Stimulated activated CD4-positive, alpha-beta T cell treated with anti-CD3 and anti-CD28 coated beads, TNF-alpha, amount 100 ng/mL, for 24 hours (primary cell): Measurements from ENCODE around the gene SOX5.
"Not testable (repeated sequence)": the region's sequence is repeated elsewhere in the genome, so short reads cannot be mapped to it uniquely, and the experiment has no call there.

Experiments used
- DNase-seq, 3 experiments: peaks; one replicate each; pipeline ENCODE4 v3.0.0-alpha.2; 2020; ENCODE audit warnings: low read depth in 3 of 3

Gene SOX5

DNA sequence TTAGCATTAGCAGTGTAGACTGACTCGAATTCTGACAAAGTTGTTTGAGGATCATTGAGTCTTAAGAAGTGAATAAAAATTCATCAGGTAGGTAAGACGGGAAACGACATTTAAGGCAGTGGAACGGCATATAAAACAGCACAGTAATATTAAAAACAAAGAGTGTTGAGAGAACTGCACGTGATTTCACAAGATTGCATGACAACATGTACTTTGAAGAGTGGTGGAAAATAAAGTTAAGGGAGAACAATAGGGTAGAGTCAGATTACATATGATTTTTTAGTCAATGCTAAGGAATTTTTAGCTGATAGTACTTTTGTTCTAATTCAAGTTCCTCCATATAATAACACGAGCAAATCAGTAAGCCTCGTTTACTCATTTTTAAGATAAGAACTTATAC lies 115.4 kb downstream of the SOX5 start:
- no peak for DNase-seq

DNA sequence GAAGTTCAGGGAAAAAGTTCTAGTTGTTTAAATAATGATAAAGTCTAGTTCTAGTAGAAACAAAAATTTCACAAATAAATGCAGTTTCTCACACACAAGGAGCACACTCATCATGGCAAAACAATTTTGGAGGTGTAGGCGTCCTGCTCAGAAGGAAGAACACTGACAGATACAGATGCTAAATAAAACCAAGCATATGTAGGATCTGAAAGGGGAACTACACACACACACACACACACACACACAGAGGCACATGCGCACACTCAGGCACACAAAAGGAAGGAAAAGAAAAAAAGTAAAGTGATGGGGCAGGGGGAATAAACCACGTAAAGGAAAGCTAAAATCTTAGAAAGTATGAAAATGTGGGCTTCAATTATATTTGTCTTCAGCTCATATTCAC lies 117.7 kb downstream of the SOX5 start:
- no peak for DNase-seq

DNA sequence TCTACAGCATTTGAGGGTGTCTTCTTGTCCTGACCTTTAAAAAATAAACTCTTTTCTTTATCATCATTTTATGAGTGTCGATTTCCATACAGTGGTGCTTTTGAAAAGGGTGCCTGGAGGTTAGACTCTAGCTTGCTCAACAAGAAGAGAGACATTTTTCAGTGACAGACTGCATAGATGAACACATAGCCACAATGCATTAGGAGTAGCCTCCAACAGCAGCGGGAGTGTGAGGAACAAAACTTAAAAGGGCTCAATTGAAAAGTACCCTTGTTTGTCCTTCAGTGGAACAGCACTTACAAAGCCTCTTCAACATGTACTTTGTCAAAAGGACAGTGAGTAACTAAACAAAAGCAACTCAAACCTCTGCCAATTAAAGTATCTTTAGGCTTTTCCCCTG lies 119.3 kb downstream of the SOX5 start:
- no peak for DNase-seq

DNA sequence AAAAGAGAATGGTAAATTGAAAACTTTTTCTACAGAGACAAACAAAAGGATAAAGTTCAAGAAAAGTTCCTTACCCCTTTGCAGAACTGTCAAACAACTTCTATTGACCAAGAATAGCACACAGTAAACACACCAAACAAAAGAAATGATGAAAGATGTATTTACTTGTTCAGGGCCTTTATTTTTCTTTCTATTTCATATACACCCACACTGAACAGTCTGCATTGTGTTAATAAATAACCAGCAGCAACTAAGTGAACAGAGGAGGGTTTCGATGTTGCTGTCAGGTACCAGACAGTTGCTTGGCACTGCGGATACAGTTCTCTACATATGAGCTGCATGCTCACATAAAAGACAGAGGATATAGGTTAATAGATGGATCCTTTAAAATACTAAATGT lies 122.1 kb downstream of the SOX5 start:
- DNase-seq: no peak

DNA sequence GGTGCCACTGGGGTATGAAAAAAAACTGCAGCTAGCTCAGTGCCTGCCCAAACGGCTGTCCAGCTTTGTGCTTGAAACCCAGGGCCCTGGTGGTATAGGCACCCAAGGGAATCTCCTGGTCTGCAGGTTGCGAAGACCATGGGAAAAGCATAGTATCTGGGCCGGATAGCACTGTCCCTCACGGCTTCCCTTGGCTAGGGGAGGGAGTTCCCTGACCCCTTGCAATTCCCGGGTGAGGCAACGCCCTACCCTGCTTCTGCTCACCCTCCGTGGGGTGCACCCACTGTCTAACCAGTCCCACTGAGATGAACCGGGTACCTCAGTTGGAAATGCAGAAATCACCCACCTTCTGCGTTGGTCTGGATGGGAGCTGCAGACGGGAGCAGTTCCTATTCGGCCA lies 124.3 kb downstream of the SOX5 start:
- DNase-seq: not testable (repeated sequence)

DNA sequence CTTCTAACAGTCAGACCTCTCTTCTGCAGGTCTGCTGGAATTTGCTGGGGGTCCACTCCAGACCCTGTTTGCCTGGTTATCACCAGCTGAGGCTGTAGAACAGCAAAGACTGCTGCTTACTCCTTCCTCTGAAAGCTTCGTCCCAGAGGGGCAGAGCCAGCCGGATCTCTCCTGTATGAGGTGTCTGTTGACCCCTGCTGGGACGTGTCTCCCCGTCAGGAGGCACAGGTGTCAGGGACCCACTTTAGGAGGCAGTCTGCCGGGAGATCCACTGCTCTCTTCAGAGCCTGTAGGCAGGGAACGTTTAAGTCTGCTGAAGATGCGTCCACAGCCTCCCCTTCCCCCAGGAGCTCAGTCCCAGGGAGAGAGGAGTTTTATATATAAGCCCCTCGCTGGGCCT lies 125.1 kb downstream of the SOX5 start:
- no peak for DNase-seq

DNA sequence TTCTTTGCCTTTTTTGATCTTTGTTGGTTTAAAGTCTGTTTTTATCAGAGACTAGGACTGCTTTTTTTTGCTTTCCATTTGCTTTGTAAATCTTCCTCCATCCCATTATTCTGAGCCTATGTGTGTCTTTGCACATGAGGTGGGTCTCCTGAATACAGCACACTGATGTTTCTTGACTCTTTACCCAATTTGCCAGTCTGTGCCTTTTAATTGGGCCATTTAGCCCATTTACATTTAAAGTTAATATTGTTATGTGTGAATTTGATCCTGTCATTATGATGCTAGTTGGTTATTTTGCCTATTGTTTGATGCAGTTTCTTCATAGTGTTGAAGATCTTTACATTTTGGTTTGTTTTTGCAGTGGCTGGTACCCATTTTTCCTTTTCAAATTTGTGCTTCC lies 126.6 kb downstream of the SOX5 start:
- DNase-seq: not testable (repeated sequence)

DNA sequence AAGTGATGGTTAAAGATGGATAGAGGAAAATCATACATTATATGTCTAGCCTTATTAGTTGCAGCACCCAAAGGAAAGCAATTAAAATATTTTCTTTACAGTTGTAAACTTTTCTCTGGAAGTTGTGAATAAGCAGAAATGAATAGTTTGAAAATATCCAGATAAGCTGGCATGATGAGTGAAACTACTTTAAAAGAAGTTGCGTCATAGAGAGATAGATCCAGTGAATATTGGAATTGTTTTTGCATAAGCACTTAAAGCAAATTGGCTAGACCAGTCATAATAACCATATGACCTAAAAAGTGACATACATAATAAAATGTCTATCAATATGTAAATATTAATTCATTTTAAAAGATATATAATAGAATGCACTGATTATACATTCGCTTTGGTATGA lies 132.1 kb downstream of the SOX5 start:
- no peak for DNase-seq

DNA sequence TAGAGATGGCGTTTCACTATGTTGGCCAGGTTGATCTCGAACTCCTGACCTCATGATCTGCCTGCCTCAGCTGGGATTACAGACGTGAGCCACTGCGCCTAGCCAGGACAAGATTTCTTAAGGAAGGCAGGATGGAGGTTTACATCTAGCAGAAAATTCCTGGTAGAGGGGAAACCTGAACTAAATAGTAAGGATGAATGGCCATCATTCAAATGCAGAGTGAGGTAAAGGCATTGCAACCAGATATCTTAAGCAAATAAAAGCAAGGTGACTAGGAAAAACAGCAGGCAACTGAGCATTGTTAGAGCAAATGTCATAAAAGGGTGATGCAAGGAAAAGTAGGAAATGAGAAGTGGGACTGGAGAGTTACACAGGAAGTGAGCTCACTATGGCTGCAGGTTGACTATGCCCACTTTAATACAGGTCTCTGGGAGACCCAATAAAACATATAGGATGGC lies 133.0 kb downstream of the SOX5 start:
- DNase-seq: no peak

DNA sequence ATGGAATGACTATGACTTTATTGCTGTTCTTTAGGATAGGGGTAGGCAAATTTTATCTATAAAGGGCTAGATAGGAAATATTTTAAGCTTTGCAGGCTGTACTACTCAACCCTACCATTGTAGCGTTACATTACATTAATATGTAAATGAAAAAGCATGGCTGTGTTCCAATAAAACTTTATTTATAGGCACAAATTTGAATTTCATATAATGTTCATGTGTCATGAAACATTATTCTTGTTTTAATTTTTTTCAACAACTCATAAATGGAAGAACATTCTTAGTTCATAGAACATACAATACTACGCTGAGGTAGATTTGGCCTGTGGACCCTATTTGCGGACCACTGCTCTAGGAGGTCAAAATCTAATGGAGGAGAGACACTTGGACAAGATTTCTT lies 133.7 kb downstream of the SOX5 start:
- no peak for DNase-seq

DNA sequence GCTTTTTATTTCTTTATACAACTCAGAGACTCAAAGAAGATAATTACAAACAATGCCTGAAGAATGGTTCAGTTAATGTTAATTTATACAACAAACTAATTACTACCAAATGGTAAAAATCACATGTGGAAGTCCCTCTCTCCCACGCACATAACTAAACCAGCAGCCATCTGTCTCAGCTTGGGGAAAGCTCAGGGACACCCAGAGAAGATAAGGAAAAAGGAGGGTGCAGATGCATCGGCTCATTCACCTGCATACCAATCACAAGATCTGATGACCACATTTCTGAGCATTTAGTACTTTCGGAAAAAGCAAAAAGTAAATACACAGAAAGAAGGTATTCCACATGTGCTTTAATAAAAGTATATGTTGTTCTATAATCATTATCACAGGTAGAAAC lies 136.3 kb downstream of the SOX5 start:
- no peak for DNase-seq

DNA sequence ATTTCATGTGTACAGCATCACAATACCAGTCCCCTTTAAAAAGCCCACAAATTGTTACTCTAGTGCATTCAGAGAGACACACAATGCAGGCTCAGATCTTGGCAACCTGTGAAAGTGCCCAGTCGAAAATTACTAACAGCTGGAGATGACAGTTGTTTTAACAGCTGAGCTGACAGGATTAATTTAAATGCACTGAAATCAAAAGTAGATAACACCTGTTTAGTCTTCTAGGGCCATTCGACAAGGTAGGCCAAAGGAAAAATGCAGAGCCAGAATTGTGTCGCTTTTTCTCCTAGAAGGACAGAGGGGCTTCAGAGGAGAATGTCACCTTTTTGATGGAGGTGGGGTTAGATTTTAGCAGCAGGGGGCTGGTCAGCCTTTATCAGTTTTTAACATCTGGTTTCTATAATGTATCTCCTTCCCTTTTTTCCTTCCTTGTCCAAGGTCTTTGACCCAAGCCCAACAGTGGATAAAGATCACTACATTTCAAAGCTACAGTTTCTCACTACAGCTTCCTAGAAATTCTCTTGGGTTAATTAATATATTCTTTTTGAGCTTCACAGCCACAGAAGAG lies 139.1 kb downstream of the SOX5 start:
- no peak for DNase-seq

DNA sequence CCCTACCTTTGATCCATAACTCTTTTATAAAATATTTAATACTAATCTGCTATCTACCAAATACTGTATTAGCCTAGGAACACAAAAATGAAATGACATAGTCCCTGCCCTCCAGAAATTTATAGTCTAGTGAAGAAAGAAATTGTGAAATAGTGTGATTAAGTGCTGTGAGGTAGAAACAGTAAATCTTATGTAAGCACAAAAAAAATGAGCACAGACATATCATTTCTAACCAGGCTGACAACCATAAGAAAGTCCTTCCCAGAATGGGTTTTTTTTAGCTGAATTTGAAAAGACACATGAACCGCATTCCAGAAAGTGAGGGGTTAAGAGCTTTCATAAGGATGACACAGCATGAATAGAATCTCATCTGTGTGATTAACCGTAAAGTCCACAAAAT lies 145.9 kb downstream of the SOX5 start:
- no peak for DNase-seq

DNA sequence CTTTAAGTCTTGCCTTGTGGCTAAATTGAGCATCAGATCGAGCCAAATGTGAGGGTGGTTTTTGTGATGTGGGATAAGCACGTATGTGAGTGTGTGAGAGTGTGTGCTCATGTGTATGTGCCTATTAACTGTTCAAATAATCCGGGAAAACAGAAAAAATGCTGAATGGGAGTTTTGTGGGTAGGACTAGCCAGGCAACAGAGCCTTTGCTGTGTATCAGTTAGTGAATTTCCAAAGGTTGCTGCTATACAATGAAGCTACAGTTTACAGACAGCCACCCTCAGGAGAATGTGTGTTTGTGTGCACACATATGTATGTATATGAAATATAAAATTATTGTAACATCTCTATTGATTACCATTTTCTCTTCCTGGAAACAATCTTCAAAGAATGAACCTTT lies 154.0 kb downstream of the SOX5 start:
- DNase-seq: no peak

DNA sequence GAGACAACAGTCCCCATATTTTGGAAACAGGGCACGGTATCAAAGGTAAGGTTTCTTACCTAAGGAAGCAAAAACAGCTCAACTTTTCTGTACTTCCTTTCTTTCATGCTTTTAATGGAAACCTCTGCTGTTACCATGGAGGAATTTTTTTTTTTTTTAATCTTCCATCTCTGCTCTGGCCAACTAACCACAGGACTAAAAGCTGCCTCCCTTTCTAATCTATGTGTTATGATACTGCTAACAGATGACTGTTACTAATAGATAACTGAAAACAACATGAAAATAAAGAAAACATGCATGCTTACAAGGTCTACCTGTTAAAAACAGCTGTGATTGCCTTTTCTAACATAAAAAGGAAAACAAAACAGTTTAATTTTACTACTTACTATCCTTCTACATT lies 168.4 kb downstream of the SOX5 start:
- no peak for DNase-seq

DNA sequence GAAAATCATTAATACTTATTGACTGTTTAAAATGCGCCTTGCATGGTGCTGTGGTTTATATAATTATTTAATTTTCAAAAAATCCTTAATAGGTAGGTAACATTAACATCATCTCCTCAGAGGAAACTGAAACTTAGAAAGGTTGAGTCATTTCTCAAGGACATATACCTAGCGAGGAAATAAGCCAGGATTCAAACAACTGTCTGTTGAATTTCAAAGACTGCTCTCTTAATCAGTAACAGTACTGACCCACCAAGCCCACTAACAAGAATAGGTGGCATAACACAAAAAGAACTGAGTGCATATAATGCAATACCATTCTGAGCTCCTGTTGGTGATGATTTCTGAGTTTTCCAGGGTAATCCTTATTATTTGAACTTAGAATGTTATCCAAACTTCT lies 174.3 kb downstream of the SOX5 start:
- no peak for DNase-seq

DNA sequence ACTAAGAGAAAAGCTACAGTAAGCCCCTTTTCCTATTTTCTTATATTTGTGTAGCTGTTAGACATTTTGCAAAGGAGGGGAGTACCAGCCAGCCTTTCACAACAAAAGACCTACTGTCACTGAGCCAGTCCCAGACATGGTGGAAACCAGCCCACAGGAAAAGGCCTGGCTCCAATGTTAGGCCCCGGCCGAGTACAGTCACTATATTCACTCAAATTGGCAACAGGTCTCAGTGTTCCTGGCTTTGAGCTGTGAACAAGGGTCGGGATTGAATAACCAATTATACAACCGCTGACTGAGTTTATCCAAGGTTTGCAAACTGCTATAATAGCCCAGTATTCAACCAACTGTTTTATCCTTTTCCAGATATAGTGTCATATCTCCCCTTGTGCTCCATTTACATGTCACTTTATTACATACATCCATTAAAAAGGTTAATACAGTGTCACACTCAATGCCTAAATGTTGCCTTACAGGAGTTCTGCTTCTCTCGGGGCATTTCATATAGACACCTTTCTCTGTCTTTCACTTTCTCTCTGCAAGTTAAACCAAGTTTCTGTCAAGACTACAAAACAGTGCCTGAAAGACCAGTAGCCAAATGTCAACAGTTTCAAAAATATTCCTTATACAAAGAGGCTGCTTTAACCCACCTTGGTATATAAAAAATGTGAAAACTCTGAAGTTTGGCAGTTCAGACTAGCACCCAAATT lies 178.1 kb downstream of the SOX5 start:
- DNase-seq: no peak

DNA sequence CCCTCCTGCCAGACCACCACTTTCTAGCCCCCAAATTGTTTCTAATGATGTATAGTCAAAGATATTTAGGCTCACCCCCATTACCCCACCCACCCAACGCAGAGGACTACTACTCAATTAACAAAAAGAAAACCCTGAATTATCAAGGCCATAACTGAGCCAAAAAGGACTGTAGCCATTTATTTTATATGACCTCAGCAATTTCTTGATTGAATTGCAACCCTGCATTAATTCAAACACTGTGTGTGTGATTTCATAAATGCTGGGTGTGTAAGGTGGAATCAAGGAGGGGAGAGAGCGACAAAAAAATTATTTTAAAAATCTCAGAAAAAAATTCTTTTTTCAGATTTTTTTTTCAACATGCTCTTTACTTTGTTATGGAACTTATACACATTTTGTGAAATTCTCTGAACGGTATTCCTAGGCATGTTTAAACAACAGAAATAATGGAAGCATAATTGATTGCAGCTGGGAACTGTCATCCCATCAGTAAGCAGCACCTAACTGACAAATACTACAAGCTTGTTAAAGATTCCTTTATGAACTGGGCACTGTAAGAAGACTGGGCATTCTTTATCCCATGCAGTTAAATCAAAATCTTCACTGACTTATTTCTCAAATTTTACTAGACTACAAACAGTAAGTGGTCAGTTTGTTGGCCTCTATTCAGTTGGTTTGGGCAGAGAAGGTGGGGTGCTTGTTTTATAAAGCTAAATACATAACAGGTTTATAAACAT lies 179.1 kb downstream of the SOX5 start:
- no peak for DNase-seq

DNA sequence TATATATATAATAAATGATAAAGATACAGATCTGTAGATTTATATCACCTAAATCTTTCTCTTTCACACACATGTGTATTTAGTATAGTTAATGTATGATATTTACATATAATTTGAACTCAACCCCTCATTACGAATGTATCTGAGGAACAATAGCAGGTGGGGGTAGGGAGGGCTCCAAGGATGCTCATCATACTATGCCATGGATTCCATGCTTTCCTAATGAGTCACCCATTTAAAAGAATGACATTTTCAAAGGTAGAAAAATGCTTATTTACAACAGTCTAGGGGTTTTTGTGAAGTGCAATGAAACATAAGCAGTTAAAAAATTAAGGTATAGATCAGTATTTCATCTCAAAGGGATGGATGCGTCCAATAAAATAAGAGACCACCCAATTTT lies 181.6 kb downstream of the SOX5 start:
- DNase-seq: no peak

DNA sequence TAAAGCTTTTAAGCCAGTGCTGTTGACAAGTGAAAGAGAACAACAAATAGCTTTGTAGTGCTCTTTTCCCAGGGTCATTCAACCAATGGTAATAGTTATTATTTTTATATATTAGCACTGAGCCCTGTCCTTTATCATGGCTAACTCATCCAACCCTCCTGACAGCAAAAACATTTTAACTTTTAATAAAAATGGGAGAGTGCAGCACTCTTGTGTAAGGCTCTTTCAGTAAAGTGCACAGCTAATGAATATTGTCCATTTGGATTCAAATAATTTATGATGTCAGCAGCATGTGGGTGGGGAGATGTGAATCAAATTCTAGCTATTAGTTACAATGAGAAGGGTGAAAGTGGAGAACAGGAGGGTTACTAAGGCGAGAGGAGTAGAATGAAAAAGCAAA lies 185.7 kb downstream of the SOX5 start:
- no peak for DNase-seq

DNA sequence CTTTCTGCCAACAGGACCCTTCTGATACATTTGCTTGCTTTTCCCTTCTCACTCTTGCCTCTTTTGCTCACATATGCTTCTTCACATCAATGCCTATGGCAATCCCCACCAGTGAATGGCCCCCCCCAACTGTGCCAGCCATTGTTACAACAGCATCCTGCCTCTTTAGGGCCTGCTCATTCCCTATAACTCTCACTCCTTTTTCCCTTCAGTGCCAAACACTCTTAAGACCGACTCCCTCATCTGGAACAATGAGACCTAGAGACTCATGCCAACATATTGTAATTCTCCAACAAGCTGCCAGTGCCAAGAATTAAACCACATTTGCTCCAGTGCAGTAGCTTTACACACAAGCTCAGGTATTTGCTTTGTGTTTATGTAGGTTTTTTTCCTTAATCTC lies 189.0 kb downstream of the SOX5 start:
- DNase-seq: no peak

DNA sequence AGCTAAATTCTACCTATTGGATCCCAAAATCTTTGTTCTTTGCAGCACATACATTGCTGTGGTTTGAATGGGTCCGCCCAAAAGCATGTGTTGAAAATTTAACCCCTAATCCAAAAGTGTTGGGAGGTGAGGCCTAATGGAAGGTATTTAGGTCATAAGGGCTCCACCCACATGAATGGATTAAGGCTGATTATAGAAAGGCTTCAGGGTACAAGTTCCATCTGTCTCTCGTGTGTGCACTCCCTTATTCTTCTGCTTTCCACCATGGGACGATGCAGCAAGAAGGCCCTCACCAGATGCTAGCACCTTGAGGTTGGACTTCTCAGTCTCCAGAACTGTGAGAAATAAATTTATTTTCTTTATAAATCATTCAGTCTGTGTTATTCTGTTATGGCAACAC lies 190.9 kb downstream of the SOX5 start:
- DNase-seq: no peak

DNA sequence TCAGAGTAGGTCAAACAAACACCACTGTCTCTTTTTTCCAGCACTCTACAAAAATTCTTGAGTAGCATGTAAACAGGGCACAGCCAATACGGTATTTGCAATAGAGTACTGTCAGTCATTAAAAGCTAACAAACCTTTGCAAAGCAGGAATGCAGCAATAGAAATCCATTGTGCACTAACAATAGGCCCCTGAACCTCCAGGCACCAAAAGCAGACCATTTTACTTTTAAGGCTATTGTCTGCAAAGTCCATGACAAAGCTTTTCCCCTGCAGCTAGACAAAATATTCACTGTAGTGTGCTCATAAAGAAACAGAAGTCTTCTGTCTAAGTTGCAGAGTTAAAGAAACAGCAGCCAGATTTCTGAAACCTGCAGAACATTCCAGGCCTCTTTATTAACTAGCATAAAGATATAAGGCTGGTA lies 191.9 kb downstream of the SOX5 start:
- DNase-seq: no peak
